AG10803 (cell line): ENCODE data around the gene ALG10B.
"Not testable (repeated sequence)": the region's sequence is repeated elsewhere in the genome, so short reads cannot be mapped to it uniquely, and the experiment has no call there.

Experiments
- DNase-seq: peaks from one replicate; pipeline ENCODE4 v3.0.0; 2010; ENCODE audit warnings: low read depth
- H3K4me3 ChIP-seq: 2 replicates; pipeline ENCODE4 v1.5.1; 2011; ENCODE audit warnings: mild to moderate bottlenecking, low read length, control low read depth
- CTCF ChIP-seq: conservative IDR thresholded peaks from 2 replicates; pipeline ENCODE4 v1.5.1; 2011; ENCODE audit warnings: mild to moderate bottlenecking, low read length, control low read depth, inconsistent platforms

ALG10B gene

GRCh38 chr12:38350342-38351174, 34.0 kb downstream of the ALG10B start:
- DNase-seq: no peak
- H3K4me3 ChIP-seq: no peak overlapping the region
- TF ChIP-seq CTCF: no peak

GRCh38 chr12:38351175-38351508, 34.6 kb downstream of the ALG10B start:
- DNase-seq, H3K4me3 ChIP-seq: not testable (repeated sequence)

GRCh38 chr12:38367506-38367905, 50.9 kb downstream of the ALG10B start:
- DNase-seq: no peak
- no peak for TF ChIP-seq CTCF
- no peak overlapping the region for H3K4me3 ChIP-seq

GRCh38 chr12:38370311-38370710, 53.7 kb downstream of the ALG10B start:
- H3K4me3 ChIP-seq: no peak overlapping the region
- TF ChIP-seq CTCF: no peak
- DNase-seq: no peak

- DNase-seq: no peak
- H3K4me3 ChIP-seq: no peak overlapping the region
- TF ChIP-seq CTCF: no peak
Measured at GRCh38 chr12:38373784-38374183, 57.2 kb downstream of the ALG10B start.

- TF ChIP-seq CTCF: no peak
- no peak for DNase-seq
- no peak overlapping the region for H3K4me3 ChIP-seq
Measured at GRCh38 chr12:38374751-38375150, 58.2 kb downstream of the ALG10B start.
